HEK293 (cell line): ENCODE results near the gene SLC17A3.
A peak's percentile ranks its signal among the peaks of the same experiment; 100 is the strongest.

Source experiments
- CTCF ChIA-PET: fragments of 350-600 bp; formaldehyde crosslinking; extraction: SDS; loops from one replicate; lab custom pipeline; 2021; ENCODE audit warnings: antibody characterized with exemption; lab: Yijun Ruan, JAX
- POLR2A ChIA-PET: fragments of 300-600 bp; formaldehyde crosslinking; extraction: SDS; loops from one replicate; lab custom pipeline; 2020; ENCODE audit warnings: antibody characterized with exemption, inconsistent platforms; lab: Yijun Ruan, JAX
- H3K27ac ChIP-seq: fragments of 200-500 bp; sonication (Bioruptor generic); 2 replicates; pipeline ENCODE4 v1.5.1; 2014; ENCODE audit warnings: low read depth, low read length, control low read depth, inconsistent platforms; ENCODE audit errors: extremely low read depth
- H3K36me3 ChIP-seq, 2 experiments: fragments of 200-500 bp in 1 of 2; sonication (Bioruptor generic) in 1 of 2; 1 replicate in 1 of 2; 2 replicates in 1 of 2; pipeline ENCODE4 v1.5.1; 2014 to 2017; ENCODE audit warnings: inconsistent platforms in 2 of 2, low read length in 2 of 2; ENCODE audit not compliant: control insufficient read depth in 2 of 2, insufficient read depth in 1 of 2
- H3K4me1 ChIP-seq: fragments of 200-500 bp; sonication (Bioruptor generic); 2 replicates; pipeline ENCODE4 v1.5.1; 2014; ENCODE audit warnings: mild to moderate bottlenecking, low read length, inconsistent platforms; ENCODE audit not compliant: control insufficient read depth, insufficient read depth
- H3K4me3 ChIP-seq: 2 replicates; pipeline ENCODE4 v1.5.1; 2011; ENCODE audit warnings: low read depth, mild to moderate bottlenecking, control low read depth, low read length, moderate library complexity
- H3K9me3 ChIP-seq: fragments of 200-500 bp; sonication (Bioruptor generic); 2 replicates; pipeline ENCODE4 v1.5.1; 2014; ENCODE audit warnings: low read depth, low read length, inconsistent platforms; ENCODE audit not compliant: control insufficient read depth, insufficient read depth
- FEZF1 ChIP-seq: fragments of 450-650 bp; formaldehyde crosslinking; IDR thresholded peaks from 2 replicates; pipeline ENCODE4 v1.5.1; 2016; ENCODE audit warnings: missing biosample characterization, missing genetic modification characterization
- GLI2 ChIP-seq: fragments of 450-650 bp; formaldehyde crosslinking; IDR thresholded peaks from 2 replicates; pipeline ENCODE4; 2017; ENCODE audit warnings: missing biosample characterization, missing genetic modification characterization, low read depth, borderline replicate concordance
- GLIS1 ChIP-seq: fragments of 450-650 bp; formaldehyde crosslinking; IDR thresholded peaks from 2 replicates; pipeline ENCODE4 v1.5.1; 2016; ENCODE audit warnings: missing biosample characterization, missing genetic modification characterization
- GLIS2 ChIP-seq: fragments of 450-650 bp; formaldehyde crosslinking; IDR thresholded peaks from 2 replicates; pipeline ENCODE4 v1.5.1; 2016; ENCODE audit warnings: missing biosample characterization, missing genetic modification characterization
- KLF1 ChIP-seq: fragments of 450-650 bp; formaldehyde crosslinking; IDR thresholded peaks from 2 replicates; pipeline ENCODE4 v1.5.1; 2016; ENCODE audit warnings: missing biosample characterization, missing genetic modification characterization
- OSR2 ChIP-seq: fragments of 450-650 bp; formaldehyde crosslinking; IDR thresholded peaks from 2 replicates; pipeline ENCODE4 v1.5.1; 2016; ENCODE audit warnings: missing biosample characterization, missing genetic modification characterization
- PRDM6 ChIP-seq: fragments of 450-650 bp; formaldehyde crosslinking; IDR thresholded peaks from 2 replicates; pipeline ENCODE4 v1.5.1; 2017; ENCODE audit warnings: missing biosample characterization, missing genetic modification characterization
- RBAK ChIP-seq: fragments of 450-650 bp; formaldehyde crosslinking; IDR thresholded peaks from 2 replicates; pipeline ENCODE4 v1.5.1; 2016; ENCODE audit warnings: missing biosample characterization, missing genetic modification characterization
- REPIN1 ChIP-seq: fragments of 450-650 bp; formaldehyde crosslinking; IDR thresholded peaks from 2 replicates; pipeline ENCODE4 v1.5.1; 2017; ENCODE audit warnings: missing biosample characterization, missing genetic modification characterization, low read depth
- SALL2 ChIP-seq: fragments of 450-650 bp; formaldehyde crosslinking; IDR thresholded peaks from 2 replicates; pipeline ENCODE4 v1.5.0; 2017; ENCODE audit warnings: missing biosample characterization, mild to moderate bottlenecking, missing genetic modification characterization, borderline replicate concordance
- TRIM28 ChIP-seq: IDR thresholded peaks from 2 replicates; pipeline ENCODE4 v1.6.1; 2011; ENCODE audit warnings: low read length, control low read depth, borderline replicate concordance
- YY2 ChIP-seq: fragments of 450-650 bp; formaldehyde crosslinking; IDR thresholded peaks from 2 replicates; pipeline ENCODE4 v1.5.1; 2016; ENCODE audit warnings: missing biosample characterization, missing genetic modification characterization
- ZBTB6 ChIP-seq: fragments of 450-650 bp; formaldehyde crosslinking; IDR thresholded peaks from 2 replicates; pipeline ENCODE4 v1.5.1; 2017; ENCODE audit warnings: missing biosample characterization, missing genetic modification characterization
- ZFP3 ChIP-seq: fragments of 450-650 bp; formaldehyde crosslinking; IDR thresholded peaks from 2 replicates; pipeline ENCODE4 v1.5.1; 2016; ENCODE audit warnings: low read depth, missing biosample characterization, missing genetic modification characterization
- ZNF114 ChIP-seq: fragments of 450-650 bp; formaldehyde crosslinking; IDR thresholded peaks from 2 replicates; pipeline ENCODE4 v1.5.0; 2017; ENCODE audit warnings: missing biosample characterization, missing genetic modification characterization
- ZNF175 ChIP-seq: fragments of 450-650 bp; formaldehyde crosslinking; IDR thresholded peaks from 2 replicates; pipeline ENCODE4 v1.5.1; 2016; ENCODE audit warnings: missing biosample characterization, missing genetic modification characterization
- ZNF202 ChIP-seq: fragments of 450-650 bp; formaldehyde crosslinking; IDR thresholded peaks from 2 replicates; pipeline ENCODE4 v1.5.1; 2016; ENCODE audit warnings: missing biosample characterization, missing genetic modification characterization, borderline replicate concordance
- ZNF266 ChIP-seq: fragments of 450-650 bp; formaldehyde crosslinking; IDR thresholded peaks from 2 replicates; pipeline ENCODE4 v1.5.1; 2016; ENCODE audit warnings: missing biosample characterization, missing genetic modification characterization, low read depth
- ZNF302 ChIP-seq: fragments of 450-650 bp; formaldehyde crosslinking; IDR thresholded peaks from 2 replicates; pipeline ENCODE4 v1.5.1; 2016; ENCODE audit warnings: missing biosample characterization, missing genetic modification characterization, low read depth
- ZNF311 ChIP-seq: fragments of 450-650 bp; formaldehyde crosslinking; IDR thresholded peaks from 2 replicates; pipeline ENCODE4 v1.5.1; 2017; ENCODE audit warnings: missing biosample characterization, missing genetic modification characterization, borderline replicate concordance
- ZNF335 ChIP-seq: fragments of 450-650 bp; formaldehyde crosslinking; conservative IDR thresholded peaks from 2 replicates; pipeline ENCODE4 v1.5.1; 2016; ENCODE audit warnings: missing biosample characterization, missing genetic modification characterization
- ZNF404 ChIP-seq: fragments of 450-650 bp; formaldehyde crosslinking; IDR thresholded peaks from 2 replicates; pipeline ENCODE4 v1.5.1; 2017; ENCODE audit warnings: missing biosample characterization, missing genetic modification characterization
- ZNF501 ChIP-seq: fragments of 450-650 bp; formaldehyde crosslinking; IDR thresholded peaks from 2 replicates; pipeline ENCODE4 v1.5.1; 2016; ENCODE audit warnings: missing biosample characterization, missing genetic modification characterization
- ZNF510 ChIP-seq: fragments of 450-650 bp; formaldehyde crosslinking; IDR thresholded peaks from 2 replicates; pipeline ENCODE4 v1.5.1; 2018; ENCODE audit warnings: mild to moderate bottlenecking, missing genetic modification characterization, missing biosample characterization; ENCODE audit not compliant: insufficient replicate concordance
- ZNF544 ChIP-seq: fragments of 450-650 bp; formaldehyde crosslinking; IDR thresholded peaks from 2 replicates; pipeline ENCODE4 v1.5.0; 2017; ENCODE audit warnings: missing biosample characterization, missing genetic modification characterization
- ZNF585B ChIP-seq: fragments of 450-650 bp; formaldehyde crosslinking; IDR thresholded peaks from 2 replicates; pipeline ENCODE4 v1.5.1; 2016; ENCODE audit warnings: missing biosample characterization, missing genetic modification characterization
- ZNF621 ChIP-seq: fragments of 450-650 bp; formaldehyde crosslinking; IDR thresholded peaks from 2 replicates; pipeline ENCODE4 v1.5.1; 2017; ENCODE audit warnings: missing biosample characterization, missing genetic modification characterization
- ZNF629 ChIP-seq: fragments of 450-650 bp; formaldehyde crosslinking; IDR thresholded peaks from 2 replicates; pipeline ENCODE4 v1.5.1; 2017; ENCODE audit warnings: missing biosample characterization, missing genetic modification characterization
- ZNF658 ChIP-seq: fragments of 450-650 bp; formaldehyde crosslinking; IDR thresholded peaks from 2 replicates; pipeline ENCODE4; 2016; ENCODE audit warnings: missing biosample characterization, missing genetic modification characterization
- ZNF660 ChIP-seq: fragments of 450-650 bp; IDR thresholded peaks from 2 replicates; pipeline ENCODE4 v1.5.1; 2018; ENCODE audit warnings: missing biosample characterization, mild to moderate bottlenecking, missing genetic modification characterization
- ZNF670 ChIP-seq: fragments of 450-650 bp; formaldehyde crosslinking; IDR thresholded peaks from 2 replicates; pipeline ENCODE4 v1.5.1; 2016; ENCODE audit warnings: missing biosample characterization, missing genetic modification characterization, low read depth
- ZNF777 ChIP-seq: fragments of 450-650 bp; formaldehyde crosslinking; IDR thresholded peaks from 2 replicates; pipeline ENCODE4 v1.5.1; 2017; ENCODE audit warnings: missing biosample characterization, missing genetic modification characterization, borderline replicate concordance
- ZNF843 ChIP-seq: fragments of 450-650 bp; formaldehyde crosslinking; IDR thresholded peaks from 2 replicates; pipeline ENCODE4 v1.5.1; 2016; ENCODE audit warnings: missing biosample characterization, missing genetic modification characterization

The SLC17A3 gene

GRCh38 chr6:25883536-25883935, 9.5 kb upstream of the SLC17A3 start:
- TF ChIP-seq YY2 (tag by site-specific recombination) (no peak), ZNF585B (tag by site-specific recombination) (no peak), REPIN1 (tag by site-specific recombination) (no peak), ZNF175 (no peak), ZFP3 (tag by site-specific recombination) (no peak), OSR2 (no peak), ZNF335 (tag by site-specific recombination) (no peak), ZNF660 (tag by site-specific recombination) (no peak), GLIS1 (no peak), PRDM6 (tag by site-specific recombination) (no peak), ZNF658 (tag by site-specific recombination) (no peak), ZNF670 (tag by site-specific recombination) (no peak), ZNF114 (no peak), FEZF1 (tag by site-specific recombination) (no peak)
- H3K4me3 ChIP-seq: no peak overlapping the region
- no peaks in the 10 kb centered on the region for H3K36me3 ChIP-seq
- no peaks in the 10 kb centered on the region for H3K9me3 ChIP-seq
- ChIA-PET POLR2A (no interaction called here), CTCF (interaction anchor here (0.6 to 1.0 kb wide), 4 partner anchors 56 to 1495 kb away, joined by 4 read pairs; no protein-coding TSS in a partner anchor)
- H3K4me1 ChIP-seq: no peaks in the 10 kb centered on the region; the same call in 1 of the 2 replicates
- no peak overlapping the region for H3K27ac ChIP-seq

- Histone ChIP-seq H3K4me1 (no peaks in the 10 kb centered on the region; the same call in 1 of the 2 replicates), H3K4me3 (peak overlapping the region; percentile 18), H3K9me3 (no peaks in the 10 kb centered on the region), H3K27ac (no peak overlapping the region), H3K36me3 (no peaks in the 10 kb centered on the region)
- TF ChIP-seq ZNF843 (tag by site-specific recombination): no peak
- ChIA-PET POLR2A (no interaction called here), CTCF (interaction anchor here (0.6 to 1.8 kb wide), 10 partner anchors 10 to 811 kb away, joined by 3 to 18 read pairs (median 4); no protein-coding TSS in a partner anchor)
These were observed 8.0 kb upstream of the SLC17A3 start for GRCh38 chr6:25882051-25882496.

- ChIA-PET POLR2A (no interaction called here), CTCF (interaction anchor here (0.5 to 1.0 kb wide), 3 partner anchors 14 to 123 kb away, joined by 3 to 8 read pairs (median 4); no protein-coding TSS in a partner anchor)
- TF ChIP-seq ZNF544 (no peak), ZNF202 (no peak), ZNF501 (tag by site-specific recombination) (no peak), ZNF510 (tag by site-specific recombination) (no peak), ZNF311 (no peak), GLI2 (no peak), ZNF629 (no peak), RBAK (tag by site-specific recombination) (no peak), ZNF266 (no peak), ZNF777 (tag by site-specific recombination) (no peak), ZNF404 (tag by site-specific recombination) (no peak), SALL2 (no peak), ZNF302 (tag by site-specific recombination) (no peak), TRIM28 (no peak), ZBTB6 (tag by site-specific recombination) (no peak), KLF1 (tag by site-specific recombination) (no peak), GLIS2 (tag by site-specific recombination) (no peak), ZNF621 (tag by site-specific recombination) (no peak)
- no peak overlapping the region for H3K4me3 ChIP-seq
- H3K36me3 ChIP-seq: no peaks in the 10 kb centered on the region
- no peaks in the 10 kb centered on the region for H3K9me3 ChIP-seq
- H3K27ac ChIP-seq: no peak overlapping the region
- H3K4me1 ChIP-seq: no peaks in the 10 kb centered on the region; the same call in 1 of the 2 replicates
These were observed 6.6 kb upstream of the SLC17A3 start for GRCh38 chr6:25880601-25881000.
